Chondrocyte (in vitro differentiated cells): ENCODE measurements around the gene RARB. TPM values are rescaled to one million over a fixed set of nuclear protein-coding genes. Genes with fewer than 3 reads are reported as not detected.

ENCODE experiments used
- DNase-seq: peaks from one replicate; pipeline ENCODE4 v3.0.0; 2021; ENCODE audit warnings: mixed read lengths, low spot score
- H3K27ac Mint-ChIP-seq: one replicate; pipeline ENCODE4 v1.8.0; 2021; ENCODE audit warnings: mild to moderate bottlenecking, moderate library complexity, mixed read lengths; ENCODE audit not compliant: unreplicated experiment
- H3K27me3 Mint-ChIP-seq: 2 replicates; pipeline ENCODE4 v1.8.0; 2021; ENCODE audit warnings: low read depth, mixed read lengths
- H3K36me3 Mint-ChIP-seq: 2 replicates; pipeline ENCODE4 v1.8.0; 2021; ENCODE audit warnings: low read depth, mixed read lengths
- H3K4me1 Mint-ChIP-seq: 2 replicates; pipeline ENCODE4 v1.8.0; 2021; ENCODE audit warnings: low read depth, mild to moderate bottlenecking, mixed read lengths
- H3K4me3 Mint-ChIP-seq: one replicate; pipeline ENCODE4 v1.8.0; 2021; ENCODE audit warnings: mild to moderate bottlenecking, moderate library complexity, mixed read lengths; ENCODE audit not compliant: unreplicated experiment
- H3K9me3 Mint-ChIP-seq: 2 replicates; pipeline ENCODE4 v1.8.0; 2021; ENCODE audit warnings: low read depth, mixed read lengths
- CTCF ChIP-seq: fragments of 200-600 bp; sonication (generic); IDR thresholded peaks from 2 replicates; pipeline ENCODE4 v1.5.0; 2021; ENCODE audit warnings: antibody characterized with exemption, mild to moderate bottlenecking, moderate library complexity
- total RNA-seq: library from RNA; stranded (reverse); gene quantifications from 3 replicates; pipeline ENCODE4 v1.2.1, GENCODE V29; 2021

Gene RARB
- total RNA-seq, 1 donor from 2014 or later, result 5.9 TPM

GRCh38 chr3:25510797-25511196, 82.7 kb downstream of the RARB start:
- no peaks in the 10 kb centered on the region for H3K9me3 Mint-ChIP-seq
- H3K27ac Mint-ChIP-seq, result no peak overlapping the region
- peaks cover 1% of the 10 kb centered on the region for H3K36me3 Mint-ChIP-seq
- no peak for DNase-seq
- no peak for TF ChIP-seq CTCF
- H3K4me1 Mint-ChIP-seq, result peaks cover 53% of the 10 kb centered on the region
- H3K4me3 Mint-ChIP-seq, result no peak overlapping the region
- no peaks in the 10 kb centered on the region for H3K27me3 Mint-ChIP-seq

- Mint-ChIP-seq H3K36me3 (peaks cover 1% of the 10 kb centered on the region), H3K27me3 (no peaks in the 10 kb centered on the region), H3K27ac (no peak overlapping the region), H3K9me3 (no peaks in the 10 kb centered on the region), H3K4me1 (peaks cover 49% of the 10 kb centered on the region), H3K4me3 (no peak overlapping the region)
- TF ChIP-seq CTCF, result no peak
- DNase-seq, result no peak
Measured at GRCh38 chr3:25511972-25512721, 84.1 kb downstream of the RARB start.

GRCh38 chr3:25513642-25514266, 85.7 kb downstream of the RARB start:
- peaks cover 1% of the 10 kb centered on the region for H3K36me3 Mint-ChIP-seq
- H3K4me1 Mint-ChIP-seq, result peaks cover 35% of the 10 kb centered on the region
- H3K9me3 Mint-ChIP-seq, result no peaks in the 10 kb centered on the region
- no peaks in the 10 kb centered on the region for H3K27me3 Mint-ChIP-seq
- H3K4me3 Mint-ChIP-seq, result no peak overlapping the region
- no peak for TF ChIP-seq CTCF
- no peak for DNase-seq
- H3K27ac Mint-ChIP-seq, result peak overlapping the region; percentile 14

GRCh38 chr3:25515171-25515570, 87.1 kb downstream of the RARB start:
- no peaks in the 10 kb centered on the region for H3K27me3 Mint-ChIP-seq
- no peaks in the 10 kb centered on the region for H3K9me3 Mint-ChIP-seq
- no peak for DNase-seq
- H3K36me3 Mint-ChIP-seq, result peaks cover 1% of the 10 kb centered on the region
- H3K4me3 Mint-ChIP-seq, result no peak overlapping the region
- peaks cover 23% of the 10 kb centered on the region for H3K4me1 Mint-ChIP-seq
- no peak overlapping the region for H3K27ac Mint-ChIP-seq
- no peak for TF ChIP-seq CTCF

GRCh38 chr3:25520926-25521559, 93.0 kb downstream of the RARB start:
- Mint-ChIP-seq H3K4me3 (no peak overlapping the region), H3K36me3 (no peaks in the 10 kb centered on the region), H3K27me3 (no peaks in the 10 kb centered on the region), H3K4me1 (peaks cover 2% of the 10 kb centered on the region), H3K9me3 (no peaks in the 10 kb centered on the region), H3K27ac (no peak overlapping the region)
- TF ChIP-seq CTCF, result no peak
- no peak for DNase-seq
